Measurements from ENCODE around the gene GOSR1. TPM values are rescaled to one million over a fixed set of nuclear protein-coding genes. Genes with fewer than 3 reads are reported as not detected.

Gene GOSR1
- total and polyA plus RNA-seq, 2 donors (not counting 3 experiments of a cell fraction or from before 2014, with no cell fraction given): 13.8 to 41.0 TPM

GRCh38 chr17:30549864-30550511, 72.8 kb downstream of the GOSR1 start:
- no peak for TF ChIP-seq FOS (IDR thresholded peaks at IDR 0.05; ENCODE audit: borderline replicate concordance, insufficient read depth, low read length)
- TF ChIP-seq POLR2AphosphoS5 (IDR thresholded peaks at IDR 0.05; ENCODE audit: insufficient read depth, low read depth, low read length): no peak
- TF ChIP-seq POLR2A (IDR thresholded peaks at IDR 0.05; ENCODE audit: low read depth, low read length): no peak
- TF ChIP-seq MYC (IDR thresholded peaks at IDR 0.05; ENCODE audit: low read depth, low read length): no peak
- no peak for TF ChIP-seq GATA2 (IDR thresholded peaks at IDR 0.05; ENCODE audit: insufficient read depth, insufficient read length, low read depth, low read length)
- TF ChIP-seq MAX (IDR thresholded peaks at IDR 0.05; ENCODE audit: insufficient read depth, insufficient read length): no peak
- TF ChIP-seq JUN (IDR thresholded peaks at IDR 0.05; ENCODE audit: borderline replicate concordance, insufficient read depth, insufficient read length, low read depth): no peak
- no peak for TF ChIP-seq CTCF (IDR thresholded peaks at IDR 0.05; ENCODE audit: extremely low read depth in 1 of 2, insufficient read depth in 1 of 2, low read depth in 1 of 2, low read length in 2 of 2)
- TF ChIP-seq EZH2 (IDR thresholded peaks at IDR 0.05; ENCODE audit: borderline replicate concordance, low read depth, low read length, severe bottlenecking): no peak
- intact Hi-C loops (cut with micrococcal nuclease): no loop called here

More at GRCh38 chr17:30549864-30550511, 72.8 kb downstream of the GOSR1 start:
- H3K9me1 ChIP-seq (replicated peaks; ENCODE audit: control insufficient read depth, extremely low read depth, insufficient read depth, low read length): no peaks in the 10 kb centered on the region
- H3K27me3 ChIP-seq (ENCODE audit: control insufficient read depth in 2 of 2, insufficient read depth in 2 of 2, low read length in 2 of 2): peaks cover 0 to under 1% of the 10 kb centered on the region in 2 experiments
- no peaks in the 10 kb centered on the region for H3K79me2 ChIP-seq (ENCODE audit: control insufficient read depth, insufficient read depth, low read length)
- no peak overlapping the region for H2AFZ ChIP-seq (ENCODE audit: low read depth, low read length)
- DNase-seq (ENCODE audit: low read depth, low spot score): no peak
- dilution Hi-C loops (cut with MboI; ENCODE audit: extremely low pct_ligation_motif_present, low sequenced_read_pairs): no loop called here
- BruUV-seq (replicated peaks): no TSS peak
- H4K20me1 ChIP-seq (replicated peaks; ENCODE audit: control insufficient read depth, extremely low read depth, insufficient read depth, low read length): no peaks in the 10 kb centered on the region
- ChIA-PET POLR2A (no interaction called here), CTCF (no interaction called here)
- no peaks in the 10 kb centered on the region for H3K36me3 ChIP-seq (ENCODE audit: control insufficient read depth in 2 of 2, extremely low read depth in 1 of 2, insufficient read depth in 2 of 2, low read length in 2 of 2)
- H3K9me3 ChIP-seq (replicated peaks; ENCODE audit: control insufficient read depth, insufficient read depth, low read length): no peaks in the 10 kb centered on the region
- no peaks in the 10 kb centered on the region for H3K4me1 ChIP-seq (ENCODE audit: control insufficient read depth, extremely low read depth, insufficient read depth, low read length)
- H3K9ac ChIP-seq (replicated peaks; ENCODE audit: extremely low read depth, insufficient read depth, low read length): no peak overlapping the region
- no peak overlapping the region for H3K27ac ChIP-seq (ENCODE audit: insufficient read depth, low read depth, low read length)
- no peak overlapping the region for H3K4me2 ChIP-seq (ENCODE audit: insufficient read depth, low read length)
- H3K4me3 ChIP-seq (replicated peaks in 1 of 3; ENCODE audit: insufficient read depth in 1 of 3, low read depth in 1 of 3, low read length in 3 of 3): no peak overlapping the region
- FAIRE-seq: no peak
